PC-3 (cell line): ENCODE results near the gene OSBPL8.

Experiments used
- CTCF ChIP-seq: fragments of 300-600 bp; sonication (generic); conservative IDR thresholded peaks from 2 replicates; pipeline ENCODE4 v1.5.1; 2017; ENCODE audit warnings: antibody characterized with exemption, low read depth, mild to moderate bottlenecking, low read length
- EZH2 ChIP-seq: fragments of 300-600 bp; sonication (generic); IDR thresholded peaks from one replicate; pipeline ENCODE4 v1.6.1; 2017; ENCODE audit warnings: antibody characterized with exemption, mild to moderate bottlenecking, low read length; ENCODE audit not compliant: unreplicated experiment
- EZH2phosphoT487 ChIP-seq: fragments of 300-600 bp; sonication (generic); IDR thresholded peaks from 2 replicates; pipeline ENCODE4 v1.6.1; 2018; ENCODE audit warnings: mild to moderate bottlenecking, antibody characterized with exemption, low read length, borderline replicate concordance

GRCh38 chr12:76552343-76552938, 7.1 kb downstream of the OSBPL8 start:
- TF ChIP-seq EZH2phosphoT487 (no peak), CTCF (no peak), EZH2 (no peak)
